HG03565 (cell line): ENCODE measurements around the gene RAB30.

Source experiments
- ATAC-seq: cut with Tn5 transposase; IDR thresholded peaks from one replicate; pipeline ENCODE4 v1.9.1; 2021; ENCODE audit warnings: mild to moderate bottlenecking, moderate library complexity; ENCODE audit not compliant: unreplicated experiment

RAB30 gene

DNA sequence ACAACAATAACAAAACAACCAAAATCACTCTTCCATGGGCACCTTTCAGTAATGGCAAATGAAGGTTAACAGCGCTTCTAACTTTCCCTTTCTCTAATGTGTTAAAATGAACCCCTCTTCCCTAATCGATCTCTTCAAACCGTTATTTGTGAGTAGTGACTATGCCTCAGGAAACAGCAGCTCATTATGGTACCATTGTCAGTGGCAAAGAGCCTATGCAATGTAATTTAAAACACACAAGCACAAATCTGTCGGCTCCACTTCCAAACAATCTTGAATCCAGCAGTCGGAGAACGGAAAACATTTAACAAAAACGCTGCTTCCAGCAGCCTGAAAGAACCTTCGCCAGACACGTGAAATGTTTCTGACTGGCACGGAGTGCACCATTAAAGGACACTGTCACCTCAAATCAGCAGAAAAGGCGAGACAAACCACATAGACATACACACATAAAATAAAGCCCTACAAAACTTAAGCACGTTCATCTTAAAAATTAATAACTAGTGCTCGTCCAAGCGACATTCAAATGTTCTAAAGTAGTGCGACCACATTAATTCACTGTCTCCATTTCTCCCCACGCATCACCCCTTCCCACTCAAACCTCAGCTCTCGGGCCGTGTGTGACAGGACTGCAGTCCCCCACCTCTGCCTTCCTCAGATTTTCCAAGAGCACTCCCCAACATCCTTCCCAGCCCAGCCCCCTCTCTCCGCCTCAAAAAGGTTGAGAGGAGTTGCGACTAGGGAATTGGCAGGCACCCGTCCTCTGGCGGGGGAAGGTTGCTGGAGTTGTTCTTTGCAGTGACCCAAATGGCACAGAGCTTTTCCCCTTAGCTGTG is 748 bp downstream of the RAB30 start:
- no peak for ATAC-seq

DNA sequence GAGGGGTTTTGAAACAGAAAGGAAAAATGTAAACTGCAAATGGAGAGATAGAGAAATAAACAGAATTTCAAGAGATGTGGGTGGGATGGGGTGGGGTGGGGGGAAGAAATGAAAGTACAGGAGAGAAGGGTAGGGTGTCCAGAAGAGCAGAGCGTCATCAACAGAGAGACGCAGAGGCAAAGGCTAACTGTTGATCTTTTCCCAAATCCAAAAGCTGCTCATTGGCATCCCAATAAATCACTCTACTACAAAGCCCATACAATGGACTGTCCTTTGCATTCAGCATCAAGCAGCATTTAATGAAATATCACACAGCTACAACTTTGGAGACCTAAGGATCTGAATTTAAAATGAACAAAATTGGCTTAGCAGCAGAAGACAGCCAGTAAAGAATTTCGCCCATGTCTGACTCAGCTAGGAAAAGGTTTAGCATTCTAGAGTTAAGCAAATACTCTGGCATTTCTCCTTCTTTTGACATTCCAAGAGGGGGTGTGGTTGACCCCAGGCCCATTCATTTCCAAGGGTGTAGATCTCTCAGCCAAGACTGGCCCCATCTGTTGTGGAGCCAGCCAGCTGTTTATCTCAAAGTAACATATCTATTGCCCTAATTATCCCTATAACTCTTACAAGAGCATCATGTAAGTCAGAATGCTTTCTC is 1.5 kb downstream of the RAB30 start:
- ATAC-seq, result no peak

DNA sequence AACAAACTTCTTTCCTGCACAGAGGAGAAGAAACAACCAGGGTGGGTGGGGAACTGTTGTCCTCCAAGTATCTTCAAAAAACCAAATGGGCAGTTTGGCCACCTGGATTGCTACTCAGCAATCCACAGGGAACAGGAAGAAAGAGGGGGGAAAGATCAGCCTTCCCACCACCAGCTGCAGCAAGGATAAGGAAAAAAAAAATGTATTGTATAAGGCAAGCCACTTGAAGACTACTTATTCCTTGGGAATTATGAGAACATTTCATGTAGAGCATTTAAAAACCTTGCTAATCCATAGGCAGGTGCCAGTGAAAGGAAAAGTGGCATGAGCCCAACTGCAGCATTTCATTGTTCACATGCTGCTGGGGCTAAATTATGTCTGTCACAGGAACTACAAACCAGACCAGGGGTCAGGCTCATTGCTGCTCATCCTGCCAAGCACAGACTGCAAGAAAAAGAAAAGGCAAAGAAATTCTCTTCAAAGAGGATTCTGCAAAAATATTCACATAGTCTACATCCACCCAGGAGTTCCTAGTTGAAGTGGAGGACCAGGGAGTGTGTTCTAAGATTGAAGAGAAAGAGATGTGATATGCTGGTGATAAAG is 2.2 kb downstream of the RAB30 start:
- ATAC-seq, result no peak

DNA sequence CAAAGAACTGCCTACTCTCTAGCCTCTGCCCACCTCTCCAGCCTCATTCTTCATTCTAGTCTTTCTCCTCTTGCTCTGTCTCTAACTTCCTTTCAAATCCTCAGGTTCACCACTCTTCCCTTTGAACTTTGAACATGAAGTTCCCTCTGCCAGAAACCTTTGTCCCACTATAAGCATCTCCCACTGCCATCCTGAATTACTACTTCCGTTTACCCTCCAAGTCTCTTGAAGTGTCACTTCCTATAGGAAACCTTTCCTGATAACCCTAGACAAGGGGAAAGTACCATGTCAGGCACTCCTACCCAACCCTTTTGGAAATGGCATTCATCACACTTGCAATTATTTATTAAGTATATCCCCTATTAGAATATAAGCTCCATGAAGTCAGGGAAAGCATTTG is 3.1 kb downstream of the RAB30 start:
- ATAC-seq, result no peak

DNA sequence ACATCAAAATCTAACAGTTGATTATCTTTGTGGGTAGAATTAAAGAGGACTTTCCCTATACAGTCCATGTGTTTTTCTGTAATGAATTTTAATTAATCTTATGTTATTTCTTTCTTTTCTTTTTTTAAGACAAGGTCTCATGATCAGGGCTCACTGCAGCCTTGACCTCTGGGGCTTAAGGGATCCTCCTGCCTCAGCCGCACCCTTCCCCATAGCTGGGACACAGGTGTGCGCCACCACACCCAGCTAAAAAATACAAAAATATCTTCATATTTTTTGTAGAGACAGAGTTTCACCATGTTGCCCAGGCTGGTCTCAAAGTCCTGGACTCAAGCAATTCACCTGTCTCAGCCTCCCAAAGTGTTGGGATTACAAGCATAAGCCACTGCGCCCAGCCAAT is 7.7 kb downstream of the RAB30 start:
- no peak for ATAC-seq

DNA sequence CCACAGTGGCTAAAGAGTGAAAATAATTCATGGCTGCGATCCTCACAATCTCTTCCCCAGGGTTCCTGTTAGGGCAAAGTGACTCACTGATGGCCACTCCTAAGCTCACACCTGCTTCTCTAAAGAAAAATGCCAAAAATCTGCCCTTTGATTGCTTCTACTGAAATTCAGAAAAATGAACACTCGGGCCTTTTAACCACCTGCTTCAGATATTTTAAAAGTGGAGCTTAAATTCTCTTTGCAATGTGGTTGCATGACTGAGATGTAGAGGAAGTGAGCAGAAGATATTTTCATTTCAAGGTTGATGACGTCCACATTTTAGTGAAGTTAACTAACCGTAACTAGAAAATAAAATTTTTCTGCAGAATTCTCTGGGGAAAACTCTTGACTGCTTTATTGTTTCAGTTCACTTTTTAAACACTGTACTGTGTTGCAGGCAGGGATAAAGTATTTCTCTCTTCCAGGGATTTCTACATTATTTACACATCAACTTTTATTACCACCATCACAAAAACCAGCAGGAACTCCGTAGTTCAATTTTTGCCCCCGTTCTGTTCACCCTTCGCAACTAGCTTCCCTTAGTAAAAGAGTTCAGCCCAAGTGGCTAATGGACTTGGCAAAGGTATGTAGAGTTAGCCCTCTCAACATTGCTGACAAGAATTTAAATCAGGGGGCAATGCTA is 8.5 kb downstream of the RAB30 start:
- ATAC-seq, result peak; percentile 72

DNA sequence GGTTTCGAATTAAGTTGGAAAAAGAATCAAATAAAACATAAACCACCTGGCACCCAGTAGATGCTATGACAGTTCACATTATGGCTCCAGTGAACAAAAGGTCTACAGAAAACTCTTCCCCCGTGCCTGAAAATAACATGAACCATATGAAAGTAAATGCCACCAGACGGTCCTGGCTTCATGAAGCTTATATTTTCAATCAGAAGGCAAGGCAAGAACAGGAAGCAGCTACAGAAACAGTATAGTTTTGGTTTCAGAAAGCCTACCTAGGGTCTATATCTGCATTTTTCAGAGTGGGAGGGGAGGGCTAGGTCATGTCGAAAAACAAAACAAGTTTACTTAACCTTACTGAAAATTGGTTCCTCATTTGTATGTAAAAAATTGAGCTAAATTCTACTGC is 9.8 kb downstream of the RAB30 start:
- peak; percentile 78 for ATAC-seq

DNA sequence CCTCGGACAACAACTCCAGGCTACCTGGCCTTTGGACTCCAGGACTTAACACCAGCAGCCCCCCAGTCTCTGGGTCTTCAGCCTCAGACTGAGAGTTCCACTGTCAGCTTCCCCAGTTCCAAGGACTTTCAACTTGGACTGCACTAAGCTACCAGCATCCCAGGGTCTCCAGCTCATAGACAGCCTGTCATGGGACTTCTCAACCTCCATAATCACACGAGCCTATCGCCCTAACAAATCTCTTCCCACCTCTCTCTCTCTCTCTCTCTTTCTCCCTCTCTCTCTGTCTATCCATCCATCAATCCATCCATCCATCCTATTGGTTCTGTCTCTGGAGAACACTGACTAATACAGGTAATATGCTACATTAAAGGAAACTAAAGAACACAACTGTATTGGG is 10.7 kb downstream of the RAB30 start:
- ATAC-seq, result no peak

DNA sequence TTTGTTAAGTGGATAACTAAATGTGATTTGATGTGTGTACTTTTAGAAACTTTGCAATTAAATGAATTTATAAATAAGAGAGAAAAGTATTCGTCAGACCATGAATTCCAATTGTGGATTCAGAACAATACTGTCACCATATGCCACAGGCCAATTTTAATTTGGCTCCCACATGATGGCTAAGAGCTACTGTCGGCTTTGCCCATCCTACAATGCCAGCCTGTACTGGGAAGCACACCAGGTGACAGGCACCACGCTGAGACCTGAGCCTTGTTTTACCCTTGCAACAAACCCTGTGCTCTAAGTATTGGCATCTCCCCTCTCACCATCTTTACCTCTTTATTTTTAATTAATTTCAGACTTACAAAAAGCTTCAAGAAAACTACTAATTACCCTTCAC is 14.0 kb downstream of the RAB30 start:
- ATAC-seq, result no peak

DNA sequence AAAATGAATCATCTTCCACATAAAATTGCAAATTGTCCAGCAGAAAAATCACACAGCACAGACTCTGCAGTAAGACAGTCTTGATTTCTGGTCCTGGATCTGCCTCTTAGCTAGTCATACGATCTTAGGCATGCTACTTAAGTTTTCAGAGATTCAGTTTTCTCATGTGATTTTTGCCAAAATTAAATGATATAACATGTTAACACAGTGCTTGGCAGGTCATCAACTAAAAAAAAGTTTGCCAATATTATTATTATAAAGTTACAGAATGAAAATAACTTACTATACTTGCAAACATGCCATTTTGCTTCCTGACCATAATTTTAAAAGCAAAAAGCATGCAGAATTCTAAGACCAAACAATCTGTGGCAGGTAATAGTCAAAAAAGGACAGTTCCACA is 15.1 kb downstream of the RAB30 start:
- ATAC-seq, result no peak

DNA sequence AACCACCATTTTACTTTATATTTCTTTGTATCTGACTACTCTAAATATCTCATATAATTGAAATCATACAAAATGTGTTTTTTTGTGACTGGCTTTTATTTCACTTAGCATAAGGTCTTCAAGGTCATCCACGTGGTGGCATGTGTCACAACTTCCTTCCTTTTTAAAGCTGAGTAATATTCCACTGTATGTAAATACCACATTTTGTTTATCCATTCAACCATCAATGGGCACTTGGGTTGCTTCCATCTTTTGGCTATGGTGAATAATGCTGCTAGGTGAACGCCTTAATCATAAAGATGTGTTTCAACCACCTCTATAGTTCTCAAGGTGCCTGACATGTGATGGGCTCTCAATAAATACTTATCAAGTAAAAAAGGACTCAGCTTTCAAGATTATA is 15.5 kb downstream of the RAB30 start:
- no peak for ATAC-seq

DNA sequence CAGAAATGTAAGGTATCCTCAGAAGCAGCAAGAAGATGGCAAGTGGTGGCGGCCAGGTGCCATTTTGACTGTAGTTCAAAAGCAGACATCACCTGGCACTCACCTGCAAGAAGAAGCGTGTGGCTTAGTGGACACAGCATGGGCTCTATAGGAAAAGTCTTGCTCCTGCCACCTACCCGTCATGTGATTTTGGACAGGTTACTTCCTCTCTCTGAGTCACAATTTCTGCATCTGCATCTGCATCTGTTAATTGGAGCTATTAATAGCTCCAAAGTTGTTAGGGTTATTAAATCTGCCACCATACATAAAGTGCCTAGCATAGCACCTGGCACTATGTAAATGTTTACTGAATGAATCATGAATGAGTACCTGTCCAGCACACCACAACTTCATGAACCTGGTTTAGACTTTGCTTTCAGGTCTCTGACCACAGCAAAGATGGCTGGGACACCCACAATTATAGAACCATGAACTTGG is 16.8 kb downstream of the RAB30 start:
- ATAC-seq, result peak; percentile 41

DNA sequence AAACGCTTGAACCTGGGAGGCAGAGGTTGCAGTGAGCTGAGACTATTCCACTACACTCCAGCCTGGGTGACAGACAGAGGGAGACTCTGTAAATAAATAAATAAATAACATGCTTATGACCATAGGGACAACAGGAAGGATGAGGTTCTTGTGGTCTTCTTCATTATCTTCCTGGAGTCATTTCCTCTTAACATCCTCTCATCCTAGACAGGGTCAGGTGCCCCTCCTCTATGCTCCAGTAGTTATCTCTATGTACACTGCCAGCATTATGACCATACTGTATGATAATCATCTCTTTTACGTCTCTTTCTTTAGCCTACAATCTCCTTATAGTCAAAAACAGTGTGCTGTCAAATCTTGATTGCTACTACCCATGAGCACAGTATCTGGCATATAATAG is 17.7 kb downstream of the RAB30 start:
- peak; percentile 67 for ATAC-seq

DNA sequence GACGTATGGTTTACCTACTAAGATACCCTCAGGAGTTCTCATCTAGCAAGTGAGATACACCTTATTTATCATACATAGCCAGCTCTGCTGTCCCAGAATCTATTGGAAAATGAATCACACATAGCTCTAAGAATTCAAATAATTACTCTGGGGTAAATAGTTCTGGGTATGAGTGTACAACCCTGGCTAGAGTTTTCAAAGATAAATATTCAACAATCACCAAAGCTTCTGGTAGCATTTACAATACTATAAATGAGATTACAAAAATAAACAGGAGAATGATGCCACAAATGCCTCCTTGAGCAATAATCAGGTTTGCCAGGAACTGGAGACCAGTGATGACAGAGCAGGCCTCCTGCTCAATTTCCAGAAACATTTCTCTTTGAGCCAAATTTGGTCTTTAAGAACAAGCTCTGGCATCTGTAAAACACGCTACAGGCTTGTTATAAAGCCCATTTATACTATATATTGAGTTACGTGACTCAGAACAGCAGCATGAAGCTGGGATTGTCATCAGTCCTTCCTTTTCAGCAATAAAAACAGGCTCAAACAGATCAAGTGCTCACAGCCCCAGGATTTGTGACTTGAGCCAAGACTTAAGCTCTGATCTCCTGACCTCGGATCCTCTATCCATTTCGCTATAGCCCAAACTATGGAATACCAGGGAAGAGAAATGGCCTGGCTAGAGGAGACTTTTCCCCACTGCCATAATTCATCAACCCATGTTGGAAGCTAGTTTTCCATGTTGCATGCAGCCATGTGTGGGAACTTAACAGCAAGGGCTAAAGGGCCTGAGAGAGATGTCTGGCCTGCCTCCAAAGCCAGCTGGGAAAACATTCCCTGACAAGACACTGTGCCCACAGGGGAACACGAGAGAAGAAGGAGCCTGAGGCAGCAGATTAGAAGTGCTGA is 19.7 kb downstream of the RAB30 start:
- ATAC-seq, result no peak

DNA sequence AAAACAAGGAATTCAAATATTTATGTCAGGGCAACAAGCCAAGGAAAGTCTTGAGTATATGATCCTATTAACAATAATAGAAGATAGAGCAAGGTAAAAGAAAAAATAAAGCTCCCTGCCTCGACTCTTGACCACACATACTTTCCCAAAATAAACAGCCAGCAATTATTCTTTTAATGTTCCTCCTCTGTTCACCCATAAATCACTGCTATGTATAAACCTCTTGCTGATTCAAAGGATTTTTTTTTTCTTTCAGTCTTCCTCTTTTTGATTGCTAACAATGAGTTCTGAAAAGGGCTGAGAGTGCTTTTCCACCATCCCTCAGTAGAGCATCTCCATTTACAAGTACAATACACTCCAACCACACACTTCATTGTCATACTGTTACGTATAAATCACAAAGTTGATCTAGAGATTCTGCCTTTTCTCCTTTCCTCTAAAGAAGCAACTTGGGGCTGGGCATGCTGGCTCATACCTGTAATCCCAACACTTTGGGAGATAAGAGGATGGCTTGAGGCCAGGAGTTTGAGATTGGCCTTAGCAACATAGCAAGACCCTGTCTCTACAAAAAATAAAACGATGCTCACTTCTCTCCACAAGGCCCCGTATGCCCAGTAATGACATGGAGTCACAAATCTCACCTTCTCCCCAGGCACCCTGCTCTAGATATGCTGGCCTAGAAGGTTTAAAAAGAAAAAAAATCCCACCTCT is 24.0 kb downstream of the RAB30 start:
- no peak for ATAC-seq

DNA sequence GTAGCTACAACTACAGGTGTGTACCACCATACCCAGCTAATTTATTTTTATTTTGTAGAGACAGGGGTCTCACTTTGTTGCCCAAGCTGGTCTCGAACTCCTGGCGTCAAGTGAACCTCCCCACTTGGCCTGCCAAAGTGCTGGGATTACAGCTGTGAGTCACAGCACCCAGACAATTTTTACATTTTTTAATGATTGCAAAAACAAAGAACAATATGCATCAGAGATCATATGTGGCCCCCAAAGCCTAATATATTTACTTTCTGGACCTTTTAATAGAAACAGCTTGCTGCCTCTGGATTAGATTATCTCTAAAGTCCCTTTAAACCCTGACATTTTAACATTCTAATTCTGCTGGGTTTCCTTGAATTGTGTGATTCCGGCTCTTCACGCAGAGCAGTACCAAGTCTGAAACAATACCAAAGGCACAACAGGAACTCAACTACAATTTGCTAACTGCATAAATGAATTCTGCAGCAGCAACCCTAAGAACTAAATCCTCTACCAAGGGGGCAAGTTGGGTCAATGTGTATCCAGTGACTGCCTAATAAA is 25.0 kb downstream of the RAB30 start:
- no peak for ATAC-seq

DNA sequence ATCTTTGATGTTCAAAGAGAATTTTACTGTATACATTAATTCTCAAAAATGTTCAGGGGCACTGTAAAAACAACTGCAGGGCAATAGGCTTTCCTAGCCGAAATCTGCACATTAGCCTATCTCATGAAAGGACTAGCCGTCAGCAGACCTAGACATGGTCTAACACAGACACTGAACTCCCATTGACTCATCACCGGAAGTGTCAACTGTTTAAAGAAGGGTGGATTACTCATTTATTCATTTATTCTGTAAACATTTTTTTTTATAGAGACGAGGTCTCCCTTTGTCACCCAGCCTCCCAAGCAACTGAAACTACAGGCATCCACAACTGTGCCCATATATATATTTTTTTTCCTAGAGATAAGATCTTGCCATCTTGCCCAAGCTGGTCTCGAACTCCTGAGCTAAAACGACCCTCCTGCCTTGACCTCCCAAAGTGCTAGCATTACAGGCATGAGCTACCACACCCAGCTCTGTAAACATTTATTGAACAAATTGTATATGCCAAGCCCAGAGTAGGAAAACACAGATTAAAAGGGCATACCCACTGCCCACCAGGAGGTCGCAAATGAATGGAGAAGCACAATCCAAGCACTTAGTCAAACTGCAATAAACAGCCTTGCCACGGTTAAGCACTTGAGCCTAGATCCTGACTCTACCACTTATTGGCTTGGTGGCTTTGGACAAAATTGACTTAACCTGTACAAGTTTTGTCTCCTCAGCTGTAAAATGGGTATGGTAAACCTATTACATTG is 26.6 kb downstream of the RAB30 start:
- ATAC-seq, result peak; percentile 65

DNA sequence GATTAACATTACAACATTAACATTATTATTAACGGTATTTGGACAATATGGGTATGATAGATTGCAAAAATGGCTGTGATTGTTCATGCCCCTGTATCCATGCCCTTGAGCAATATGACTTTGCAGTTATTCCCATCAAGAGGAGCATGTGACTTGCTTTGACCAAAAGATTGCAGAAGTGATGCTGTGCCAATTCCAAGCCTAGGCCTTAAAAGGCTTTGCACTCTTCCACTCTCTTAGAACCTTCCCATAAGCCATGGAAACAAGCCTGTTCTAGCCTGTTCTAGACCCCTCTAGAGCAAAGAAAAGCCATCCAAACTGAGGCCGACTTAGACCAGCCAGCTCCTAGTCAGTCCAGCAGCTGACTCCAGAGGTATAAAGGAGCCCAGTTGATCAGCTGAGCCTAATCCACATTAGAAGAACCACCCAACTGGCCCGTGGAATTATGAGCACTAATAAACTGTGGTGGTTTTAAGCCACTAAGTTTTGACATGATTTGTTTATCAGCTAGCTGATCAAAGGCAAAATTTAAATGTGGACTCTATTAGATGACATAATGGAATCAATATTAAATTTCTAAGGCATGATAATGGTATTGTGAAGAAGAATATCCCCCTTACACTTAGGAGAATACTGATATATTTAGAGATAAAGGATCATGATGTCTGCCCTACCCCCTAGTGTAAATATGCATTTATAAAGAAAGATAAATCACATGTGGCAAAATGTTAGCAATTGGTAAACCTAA is 28.6 kb downstream of the RAB30 start:
- no peak for ATAC-seq
